ENCODE data around the gene PRKAR1B. TPM values are rescaled to one million over a fixed set of nuclear protein-coding genes. Genes with fewer than 3 reads are reported as not detected.

PRKAR1B gene
- total and polyA plus RNA-seq, 2 donors (not counting 1 experiment from before 2014, with no cell fraction given): 4.5 to 8.6 TPM

- 95% methylated on average over 32 of the region's 32 CpGs for WGBS (ENCODE audit: insufficient coverage)
- no peak for DNase-seq
- no peak overlapping the region for H3K4me3 Mint-ChIP-seq
- no peaks in the 10 kb centered on the region for H3K79me2 ChIP-seq (ENCODE audit: control insufficient read depth, insufficient read depth, low read length)
- no peaks in the 10 kb centered on the region for H3K4me1 Mint-ChIP-seq
- H3K4me3 ChIP-seq (ENCODE audit: control extremely low read depth in 1 of 5, extremely low read depth in 1 of 5, insufficient read depth in 1 of 5, low read depth in 2 of 5, low read length in 4 of 5): no peak overlapping the region
- H3K9ac ChIP-seq (ENCODE audit: low read length): no peak overlapping the region
- no peak overlapping the region for H3K27ac Mint-ChIP-seq
- POLR2A ChIA-PET: no interaction called here
- H3K36me3 ChIP-seq (replicated peaks in 1 of 2; ENCODE audit: control extremely low read depth in 1 of 2, control insufficient read depth in 1 of 2, extremely low read depth in 1 of 2, insufficient read depth in 2 of 2, low read length in 1 of 2): peaks cover 0 to 12% of the 10 kb centered on the region in 2 experiments
- ATAC-seq (ENCODE audit: low read depth): no peak
- no peak for TF ChIP-seq EZH2 (IDR thresholded peaks at IDR 0.05; ENCODE audit: borderline replicate concordance, insufficient read depth, low read depth, low read length, poor library complexity, severe bottlenecking)
- TF ChIP-seq, protein P1, sequence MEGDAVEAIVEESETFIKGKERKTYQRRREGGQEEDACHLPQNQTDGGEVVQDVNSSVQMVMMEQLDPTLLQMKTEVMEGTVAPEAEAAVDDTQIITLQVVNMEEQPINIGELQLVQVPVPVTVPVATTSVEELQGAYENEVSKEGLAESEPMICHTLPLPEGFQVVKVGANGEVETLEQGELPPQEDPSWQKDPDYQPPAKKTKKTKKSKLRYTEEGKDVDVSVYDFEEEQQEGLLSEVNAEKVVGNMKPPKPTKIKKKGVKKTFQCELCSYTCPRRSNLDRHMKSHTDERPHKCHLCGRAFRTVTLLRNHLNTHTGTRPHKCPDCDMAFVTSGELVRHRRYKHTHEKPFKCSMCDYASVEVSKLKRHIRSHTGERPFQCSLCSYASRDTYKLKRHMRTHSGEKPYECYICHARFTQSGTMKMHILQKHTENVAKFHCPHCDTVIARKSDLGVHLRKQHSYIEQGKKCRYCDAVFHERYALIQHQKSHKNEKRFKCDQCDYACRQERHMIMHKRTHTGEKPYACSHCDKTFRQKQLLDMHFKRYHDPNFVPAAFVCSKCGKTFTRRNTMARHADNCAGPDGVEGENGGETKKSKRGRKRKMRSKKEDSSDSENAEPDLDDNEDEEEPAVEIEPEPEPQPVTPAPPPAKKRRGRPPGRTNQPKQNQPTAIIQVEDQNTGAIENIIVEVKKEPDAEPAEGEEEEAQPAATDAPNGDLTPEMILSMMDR (IDR thresholded peaks at IDR 0.05): no peak
- no peaks in the 10 kb centered on the region for H3K27me3 Mint-ChIP-seq
- H3K27ac ChIP-seq (ENCODE audit: low read length in 2 of 2): no peak overlapping the region
- H3K4me2 ChIP-seq (replicated peaks; ENCODE audit: low read depth, low read length, poor library complexity, severe bottlenecking): no peak overlapping the region
- H3K4me1 ChIP-seq (ENCODE audit: control insufficient read depth in 2 of 2, insufficient read depth in 2 of 2, low read length in 2 of 2): no peaks in the 10 kb centered on the region
- no peak overlapping the region for H2AFZ ChIP-seq (ENCODE audit: insufficient read depth, low read depth, low read length, poor library complexity, severe bottlenecking)
- H3K27me3 ChIP-seq (replicated peaks in 1 of 4; ENCODE audit: control extremely low read depth in 1 of 4, control insufficient read depth in 3 of 4, insufficient read depth in 4 of 4, low read length in 3 of 4): no peaks in the 10 kb centered on the region
- H4K20me1 ChIP-seq (ENCODE audit: control insufficient read depth, insufficient read depth, low read length, poor library complexity, severe bottlenecking): no peaks in the 10 kb centered on the region
- H3K9me3 Mint-ChIP-seq (ENCODE audit: insufficient read depth): no peaks in the 10 kb centered on the region
- intact Hi-C loops (cut with micrococcal nuclease): no loop called here
- H3K9me3 ChIP-seq (ENCODE audit: control extremely low read depth in 1 of 3, control insufficient read depth in 2 of 3, insufficient read depth in 1 of 3, low read length in 2 of 3): no peaks in the 10 kb centered on the region
- CTCF ChIA-PET: interaction anchor here (1.1 to 4.0 kb wide), 4 partner anchors 404 to 451 kb away, joined by 3 to 19 read pairs (median 6); no protein-coding TSS in a partner anchor
These were observed 46.0 kb upstream of the PRKAR1B start for GRCh38 chr7:772861-773621.

GRCh38 chr7:772392-772791 lies 45.3 kb upstream of the PRKAR1B start:
- H3K27me3 ChIP-seq (replicated peaks in 1 of 4; ENCODE audit: control extremely low read depth in 1 of 4, control insufficient read depth in 3 of 4, insufficient read depth in 4 of 4, low read length in 3 of 4): no peaks in the 10 kb centered on the region
- H3K36me3 ChIP-seq (replicated peaks in 1 of 2; ENCODE audit: control extremely low read depth in 1 of 2, control insufficient read depth in 1 of 2, extremely low read depth in 1 of 2, insufficient read depth in 2 of 2, low read length in 1 of 2): peaks cover 0 to 9% of the 10 kb centered on the region in 2 experiments
- WGBS (ENCODE audit: insufficient coverage): over 99% methylated on average over 13 of the region's 13 CpGs
- H3K27me3 Mint-ChIP-seq: no peaks in the 10 kb centered on the region
- no peak for TF ChIP-seq EZH2 (IDR thresholded peaks at IDR 0.05; ENCODE audit: borderline replicate concordance, insufficient read depth, low read depth, low read length, poor library complexity, severe bottlenecking)
- TF ChIP-seq, protein P1 (IDR thresholded peaks at IDR 0.05): no peak
- ChIA-PET POLR2A (no interaction called here), CTCF (interaction anchor here (1.2 to 4.0 kb wide), 2 partner anchors 405 to 450 kb away, joined by 3 to 19 read pairs; no protein-coding TSS in a partner anchor)
- H2AFZ ChIP-seq (ENCODE audit: insufficient read depth, low read depth, low read length, poor library complexity, severe bottlenecking): no peak overlapping the region
- H3K9me3 ChIP-seq (ENCODE audit: control extremely low read depth in 1 of 3, control insufficient read depth in 2 of 3, insufficient read depth in 1 of 3, low read length in 2 of 3): no peaks in the 10 kb centered on the region
- no peaks in the 10 kb centered on the region for H3K4me1 Mint-ChIP-seq
- no peak overlapping the region for H3K4me3 ChIP-seq (ENCODE audit: control extremely low read depth in 1 of 5, extremely low read depth in 1 of 5, insufficient read depth in 1 of 5, low read depth in 2 of 5, low read length in 4 of 5)
- no peaks in the 10 kb centered on the region for H3K79me2 ChIP-seq (ENCODE audit: control insufficient read depth, insufficient read depth, low read length)
- no peak overlapping the region for H3K4me3 Mint-ChIP-seq
- no peaks in the 10 kb centered on the region for H3K4me1 ChIP-seq (ENCODE audit: control insufficient read depth in 2 of 2, insufficient read depth in 2 of 2, low read length in 2 of 2)
- no peaks in the 10 kb centered on the region for H3K9me3 Mint-ChIP-seq (ENCODE audit: insufficient read depth)
- DNase-seq (no peak), ATAC-seq (ENCODE audit: low read depth) (no peak)
- H3K4me2 ChIP-seq (replicated peaks; ENCODE audit: low read depth, low read length, poor library complexity, severe bottlenecking): no peak overlapping the region
- no peak overlapping the region for H3K27ac Mint-ChIP-seq
- no peaks in the 10 kb centered on the region for H4K20me1 ChIP-seq (ENCODE audit: control insufficient read depth, insufficient read depth, low read length, poor library complexity, severe bottlenecking)
- no peak overlapping the region for H3K9ac ChIP-seq (ENCODE audit: low read length)
- intact Hi-C loops (cut with micrococcal nuclease): no loop called here
- H3K27ac ChIP-seq (ENCODE audit: low read length in 2 of 2): no peak overlapping the region

Measured in B cell (primary cell).